Activated CD8-positive, alpha-beta T cell treated with anti-CD3 and anti-CD28 coated beads for 36 hours (primary cell): ENCODE data around the gene PACRG. TPM values are rescaled to one million over a fixed set of nuclear protein-coding genes. Genes with fewer than 3 reads are reported as not detected.

Experiments
- ATAC-seq: fragments of 200-7000 bp; cut with Tn5 transposase; one replicate; pipeline ENCODE4 v1.10.0; 2021; ENCODE audit warnings: mild to moderate bottlenecking, moderate library complexity
- CTCF ChIA-PET: fragments of 350-600 bp; sonication (Branson Sonifier 250); formaldehyde crosslinking; loops from one replicate; lab custom pipeline; 2021; ENCODE audit warnings: antibody characterized with exemption; lab: Charles Lee
- POLR2A ChIA-PET: fragments of 350-600 bp; sonication (Branson Sonifier 250); formaldehyde crosslinking; loops from one replicate; lab custom pipeline; 2021; ENCODE audit warnings: antibody characterized with exemption; lab: Charles Lee
- DNase-seq: peaks from one replicate; pipeline ENCODE4 v3.0.0-alpha.2; 2020
- H3K27ac Mint-ChIP-seq: one replicate; pipeline ENCODE4 v1.8.0; 2021; ENCODE audit warnings: mild to moderate bottlenecking, mixed read lengths
- H3K27me3 Mint-ChIP-seq: one replicate; pipeline ENCODE4 v1.8.0; 2021; ENCODE audit warnings: mixed read lengths
- H3K36me3 Mint-ChIP-seq: one replicate; pipeline ENCODE4 v1.8.0; 2021; ENCODE audit warnings: low read depth, mixed read lengths
- H3K4me1 Mint-ChIP-seq: one replicate; pipeline ENCODE4 v1.8.0; 2021; ENCODE audit warnings: low read depth, mixed read lengths
- H3K4me3 Mint-ChIP-seq: one replicate; pipeline ENCODE4 v1.8.0; 2021; ENCODE audit warnings: mild to moderate bottlenecking, moderate library complexity, mixed read lengths
- H3K9me3 Mint-ChIP-seq: one replicate; pipeline ENCODE4 v1.8.0; 2021; ENCODE audit warnings: mixed read lengths
- CTCF ChIP-seq: fragments of 200-600 bp; IDR thresholded peaks from one replicate; pipeline ENCODE4 v1.8.0; 2022; ENCODE audit warnings: antibody characterized with exemption, mild to moderate bottlenecking
- intact Hi-C: fragments of 100-400 bp; cut with micrococcal nuclease; formaldehyde crosslinking; loops from one replicate; pipeline ENCODE4 v1.10.0; 2022
- total RNA-seq, 2 experiments: library from RNA; stranded (reverse); gene quantifications; one replicate each; pipeline ENCODE4 v1.2.3, GENCODE V29; 2021

Gene PACRG
- total RNA-seq, 2 experiments from 2014 or later: not detected

GRCh38 chr6:162875070-162875469 is 147.3 kb downstream of the PACRG start:
- Mint-ChIP-seq H3K4me1 (no peaks in the 10 kb centered on the region), H3K4me3 (no peak overlapping the region), H3K9me3 (peaks cover 5% of the 10 kb centered on the region), H3K27ac (no peak overlapping the region), H3K36me3 (no peaks in the 10 kb centered on the region), H3K27me3 (no peaks in the 10 kb centered on the region)
- DNase-seq (no peak), ATAC-seq (no peak)
- TF ChIP-seq CTCF: no peak
- ChIA-PET CTCF (no interaction called here), POLR2A (no interaction called here)
- intact Hi-C loops: no loop called here

- Mint-ChIP-seq H3K27me3 (no peaks in the 10 kb centered on the region), H3K36me3 (no peaks in the 10 kb centered on the region), H3K9me3 (no peaks in the 10 kb centered on the region), H3K27ac (no peak overlapping the region), H3K4me3 (no peak overlapping the region), H3K4me1 (no peaks in the 10 kb centered on the region)
- DNase-seq (no peak), ATAC-seq (no peak)
- ChIA-PET CTCF (no interaction called here), POLR2A (no interaction called here)
- intact Hi-C loops: no loop called here
- TF ChIP-seq CTCF: no peak
Observed at GRCh38 chr6:162882801-162883481, 155.2 kb downstream of the PACRG start.

- no peak for TF ChIP-seq CTCF
- no peak for DNase-seq
- Mint-ChIP-seq H3K27ac (no peak overlapping the region), H3K27me3 (no peaks in the 10 kb centered on the region), H3K9me3 (no peaks in the 10 kb centered on the region), H3K36me3 (no peaks in the 10 kb centered on the region), H3K4me3 (no peak overlapping the region), H3K4me1 (no peaks in the 10 kb centered on the region)
- CTCF ChIA-PET: no interaction called here
- intact Hi-C loops: no loop called here
- no peak for ATAC-seq
- POLR2A ChIA-PET: no interaction called here
Observed at GRCh38 chr6:162887981-162888689, 160.4 kb downstream of the PACRG start.

- H3K4me3 Mint-ChIP-seq: no peak overlapping the region
- ChIA-PET POLR2A (no interaction called here), CTCF (no interaction called here)
- intact Hi-C loops: no loop called here
- H3K27ac Mint-ChIP-seq: no peak overlapping the region
- no peak for ATAC-seq
- H3K4me1 Mint-ChIP-seq: no peaks in the 10 kb centered on the region
- H3K27me3 Mint-ChIP-seq: no peaks in the 10 kb centered on the region
- DNase-seq: no peak
- no peaks in the 10 kb centered on the region for H3K9me3 Mint-ChIP-seq
- H3K36me3 Mint-ChIP-seq: no peaks in the 10 kb centered on the region
- no peak for TF ChIP-seq CTCF
Observed at GRCh38 chr6:162889303-162889702, 161.5 kb downstream of the PACRG start.

GRCh38 chr6:162898011-162898410 is 170.2 kb downstream of the PACRG start:
- no peak overlapping the region for H3K4me3 Mint-ChIP-seq
- TF ChIP-seq CTCF: no peak
- H3K4me1 Mint-ChIP-seq: no peaks in the 10 kb centered on the region
- no peak overlapping the region for H3K27ac Mint-ChIP-seq
- no peak for DNase-seq
- POLR2A ChIA-PET: no interaction called here
- intact Hi-C loops: no loop called here
- no peaks in the 10 kb centered on the region for H3K36me3 Mint-ChIP-seq
- CTCF ChIA-PET: no interaction called here
- no peak for ATAC-seq
- no peaks in the 10 kb centered on the region for H3K9me3 Mint-ChIP-seq
- H3K27me3 Mint-ChIP-seq: no peaks in the 10 kb centered on the region
